Smooth muscle cell of trachea (primary cell): ENCODE results near the gene HAO1. TPM values are rescaled to one million over a fixed set of nuclear protein-coding genes. Genes with fewer than 3 reads are reported as not detected.

ENCODE experiments used
- total RNA-seq: library from RNA; depleted of rRNA; stranded (reverse); fragments of >200 nt; gene quantifications from 2 replicates; pipeline ENCODE4 v1.2.1, GENCODE V29; 2014

HAO1 gene
- total RNA-seq, result not detected in 2 replicates

DNA sequence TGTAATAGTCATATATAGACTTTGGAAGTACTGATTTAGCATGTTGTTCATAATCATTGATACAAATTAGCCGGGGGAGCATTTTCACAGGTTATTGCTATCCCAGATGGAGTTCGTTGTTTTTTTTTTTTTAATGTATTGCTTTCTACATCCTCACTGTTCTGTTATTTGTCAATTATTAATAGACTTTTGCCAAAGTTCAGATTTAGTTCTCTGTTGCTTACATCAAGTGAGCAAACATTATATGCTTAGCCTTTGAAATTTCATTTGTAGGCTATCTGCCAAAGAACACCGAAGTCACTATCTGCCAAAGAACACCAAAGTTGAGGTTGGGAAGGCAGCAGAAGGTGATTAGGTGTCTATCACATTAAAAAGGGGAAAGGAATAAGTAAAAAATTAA lies at the start of gene HAO1:
HAO1 (minus strand) TSS at position 118 of the 400 bp plus-strand sequence; CDS start at position 82, 36 bp downstream.

Other genes with a start within 250 kb of the HAO1 start
- gene TMX4, start 79.3 kb upstream of the HAO1 start, total RNA-seq, result 25.6 and 26.6 TPM in 2 replicates
- gene PLCB1, start 191.8 kb upstream of the HAO1 start, total RNA-seq, result 14.6 and 32.1 TPM in 2 replicates